Activated CD4-positive, alpha-beta T cell treated with anti-CD3 and anti-CD28 coated beads for 36 hours (primary cell): ENCODE data around the gene CCDC142. TPM values are rescaled to one million over a fixed set of nuclear protein-coding genes. Genes with fewer than 3 reads are reported as not detected.

Experiments
- ATAC-seq: fragments of 200-7000 bp; cut with Tn5 transposase; one replicate; pipeline ENCODE4 v1.10.0; 2021; ENCODE audit warnings: mild to moderate bottlenecking, moderate library complexity
- CTCF ChIA-PET: fragments of 350-600 bp; sonication (Branson Sonifier 250); formaldehyde crosslinking; loops from one replicate; lab custom pipeline; 2021; ENCODE audit warnings: antibody characterized with exemption; lab: Charles Lee
- POLR2A ChIA-PET: fragments of 350-600 bp; sonication (Branson Sonifier 250); formaldehyde crosslinking; loops from one replicate; lab custom pipeline; 2021; ENCODE audit warnings: antibody characterized with exemption, inconsistent platforms; lab: Charles Lee
- DNase-seq: peaks from one replicate; pipeline ENCODE4 v3.0.0-alpha.2; 2020
- H3K27ac Mint-ChIP-seq: one replicate; pipeline ENCODE4 v1.8.0; 2021; ENCODE audit warnings: mixed read lengths
- H3K27me3 Mint-ChIP-seq: one replicate; pipeline ENCODE4 v1.8.0; 2021; ENCODE audit warnings: mixed read lengths
- H3K36me3 Mint-ChIP-seq: one replicate; pipeline ENCODE4 v1.8.0; 2021; ENCODE audit warnings: low read depth, mixed read lengths
- H3K4me1 Mint-ChIP-seq: one replicate; pipeline ENCODE4 v1.8.0; 2021; ENCODE audit warnings: mixed read lengths
- H3K4me3 Mint-ChIP-seq: one replicate; pipeline ENCODE4 v1.8.0; 2021; ENCODE audit warnings: mild to moderate bottlenecking, moderate library complexity, mixed read lengths
- H3K9me3 Mint-ChIP-seq: one replicate; pipeline ENCODE4 v1.8.0; 2021; ENCODE audit warnings: low read depth, mixed read lengths
- intact Hi-C, 2 experiments: fragments of 100-400 bp; cut with DNase I in 1 of 2; cut with micrococcal nuclease in 1 of 2; formaldehyde crosslinking; loops; one replicate each; pipeline versions ENCODE4 v1.14.2 to v1.15.1; 2022 to 2024; cut with DNase I, micrococcal nuclease
- total RNA-seq, 2 experiments: library from RNA; stranded (reverse); gene quantifications; one replicate each; pipeline ENCODE4 v1.2.3, GENCODE V29; 2021

CCDC142 gene, protein sequence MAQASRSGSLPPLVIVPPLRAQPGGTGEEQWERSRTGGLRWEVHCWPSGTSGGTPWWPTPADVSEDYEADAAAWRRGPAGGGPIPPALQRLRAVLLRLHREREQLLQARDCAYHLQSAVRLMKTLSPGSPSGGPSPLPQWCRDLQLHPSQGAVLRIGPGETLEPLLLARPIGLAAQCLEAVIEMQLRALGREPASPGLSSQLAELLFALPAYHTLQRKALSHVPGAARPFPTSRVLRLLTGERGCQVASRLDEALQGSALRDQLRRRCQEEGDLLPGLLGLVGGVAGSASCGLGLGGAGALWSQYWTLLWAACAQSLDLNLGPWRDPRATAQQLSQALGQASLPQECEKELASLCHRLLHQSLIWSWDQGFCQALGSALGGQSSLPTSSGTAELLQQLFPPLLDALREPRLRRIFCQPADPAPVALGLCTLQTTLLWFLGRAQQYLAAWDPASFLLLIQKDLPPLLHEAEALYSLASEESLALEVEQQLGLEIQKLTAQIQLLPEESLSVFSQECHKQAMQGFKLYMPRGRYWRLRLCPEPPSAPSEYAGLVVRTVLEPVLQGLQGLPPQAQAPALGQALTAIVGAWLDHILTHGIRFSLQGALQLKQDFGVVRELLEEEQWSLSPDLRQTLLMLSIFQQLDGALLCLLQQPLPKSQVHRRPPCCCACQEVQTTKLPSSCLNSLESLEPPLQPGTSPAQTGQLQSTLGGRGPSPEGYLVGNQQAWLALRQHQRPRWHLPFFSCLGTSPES
- 10 to 100 TPM in 1 of 2 experiments, 1 to 10 TPM in 1; 9.7 to 13.2 TPM for total RNA-seq

DNA sequence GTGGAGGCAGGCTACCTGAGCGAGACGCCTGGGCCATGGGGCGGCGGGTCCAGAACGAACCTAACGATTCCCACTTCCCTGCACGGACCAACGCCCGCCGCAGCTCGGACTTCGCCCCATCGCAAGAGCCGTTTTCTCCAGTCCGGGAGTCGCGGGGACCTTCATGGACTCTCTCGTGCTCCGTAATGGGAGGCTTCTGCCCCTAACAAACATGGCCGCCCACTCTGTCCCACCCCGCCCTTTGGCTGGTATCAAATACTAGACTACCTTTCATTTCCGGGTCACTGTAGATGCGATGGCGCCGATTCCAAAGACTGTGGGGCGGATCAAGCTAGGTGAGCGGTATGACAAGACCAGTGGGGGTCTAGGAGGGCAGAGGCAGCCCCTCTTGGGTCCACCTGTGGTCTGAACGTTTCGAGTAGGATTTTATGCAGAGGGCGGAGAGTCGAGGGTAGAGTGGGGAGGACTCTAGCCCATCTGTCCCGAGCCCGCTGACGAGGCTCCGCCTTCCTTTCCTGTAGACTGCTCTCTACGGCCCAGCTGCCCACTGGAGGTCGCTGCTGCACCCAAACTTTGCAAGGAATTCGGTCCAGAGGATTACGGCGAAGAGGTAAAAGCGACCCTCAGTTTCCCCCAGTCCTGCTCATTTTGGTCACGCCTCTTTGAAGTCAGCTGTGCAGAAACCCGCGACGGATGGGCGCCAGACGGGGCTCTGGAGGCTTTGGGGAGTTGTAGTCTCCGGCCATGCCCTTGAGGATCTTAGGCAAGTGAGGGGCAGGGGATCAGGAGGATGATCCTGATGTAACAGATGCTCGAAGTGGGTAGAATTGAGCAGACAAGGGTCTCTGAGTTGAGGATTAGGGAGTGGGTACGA, at the start of gene CCDC142, which contains the start of gene TTC31:
CCDC142 (minus strand) TSS at position 198 of the 874 bp plus-strand sequence; CDS start at position 37, 161 bp downstream.
TTC31 (plus strand) TSS at position 281 of the 874 bp plus-strand sequence; CDS start at position 296, 15 bp downstream.
- H3K27me3 Mint-ChIP-seq: no peaks in the 10 kb centered on the region

DNA sequence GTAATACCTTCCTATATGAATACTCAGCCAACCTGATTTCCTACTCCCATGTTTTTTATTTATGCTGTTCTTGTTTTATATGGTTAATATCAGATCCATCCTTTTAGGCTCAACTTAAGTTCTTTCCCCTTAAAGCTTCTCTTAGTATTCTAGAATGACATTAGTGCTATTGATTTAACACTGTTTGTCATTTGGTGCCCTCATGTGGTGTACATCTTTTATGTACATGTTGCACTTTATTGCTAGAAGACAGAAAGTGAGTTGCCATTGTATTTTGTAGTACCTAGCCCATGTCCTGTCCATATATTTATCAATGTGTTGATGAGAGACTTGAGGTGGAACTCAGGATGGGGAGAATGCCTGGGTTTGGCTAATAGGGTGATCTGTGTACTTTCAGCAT, 49.4 kb upstream of the CCDC142 start:
- H3K4me3 Mint-ChIP-seq: peak overlapping the region; percentile 37
- no peak overlapping the region for H3K27ac Mint-ChIP-seq
- intact Hi-C loops: loop anchor here (1.0 to 5.0 kb wide), 4 partner anchors 35 to 282 kb away; partner anchors contain the start of gene LBX2 (in 1 of the 2)
- POLR2A ChIA-PET: no interaction called here
- CTCF ChIA-PET: interaction anchor here (0.6 to 4.9 kb wide), 15 partner anchors 9 to 282 kb away, joined by 3 to 33 read pairs (median 4); partner anchors contain the start of genes CCDC142, INO80B, MRPL53 and TTC31
- no peaks in the 10 kb centered on the region for H3K9me3 Mint-ChIP-seq
- no peak for ATAC-seq
- peaks cover 39% of the 10 kb centered on the region for H3K36me3 Mint-ChIP-seq
- DNase-seq: no peak
- H3K27me3 Mint-ChIP-seq: no peaks in the 10 kb centered on the region
- peaks cover 27% of the 10 kb centered on the region for H3K4me1 Mint-ChIP-seq

More for the DNA sequence above, at the start of gene CCDC142, which contains the start of gene TTC31:
- CTCF ChIA-PET: interaction anchor here (0.5 to 5.2 kb wide), 18 partner anchors 10 to 141 kb away, joined by 3 to 62 read pairs (median 4); partner anchors contain the start of genes AUP1, DQX1, HTRA2 and INO80B
- ATAC-seq (peak; percentile 95), DNase-seq (peak; percentile 96)
- POLR2A ChIA-PET: interaction anchor here (0.5 to 3.2 kb wide), 5 partner anchors 10 to 169 kb away, joined by 3 to 18 read pairs (median 6); partner anchors contain the start of genes AUP1, HTRA2, INO80B and MRPL53
- Mint-ChIP-seq H3K9me3 (no peaks in the 10 kb centered on the region), H3K36me3 (peaks cover 17% of the 10 kb centered on the region), H3K4me1 (peaks cover 31% of the 10 kb centered on the region), H3K4me3 (peak within 1 kb of the TSS; percentile 90), H3K27ac (peak within 1 kb of the TSS; percentile 99)
- intact Hi-C loops: loop anchor here (1.0 to 2.0 kb wide), 15 partner anchors 11 to 1098 kb away; partner anchors contain the start of genes AUP1 (in 2 of the 2), C2orf81 (in 2 of the 2), DOK1 (in 2 of the 2) and HTRA2 (in 2 of the 2)

DNA sequence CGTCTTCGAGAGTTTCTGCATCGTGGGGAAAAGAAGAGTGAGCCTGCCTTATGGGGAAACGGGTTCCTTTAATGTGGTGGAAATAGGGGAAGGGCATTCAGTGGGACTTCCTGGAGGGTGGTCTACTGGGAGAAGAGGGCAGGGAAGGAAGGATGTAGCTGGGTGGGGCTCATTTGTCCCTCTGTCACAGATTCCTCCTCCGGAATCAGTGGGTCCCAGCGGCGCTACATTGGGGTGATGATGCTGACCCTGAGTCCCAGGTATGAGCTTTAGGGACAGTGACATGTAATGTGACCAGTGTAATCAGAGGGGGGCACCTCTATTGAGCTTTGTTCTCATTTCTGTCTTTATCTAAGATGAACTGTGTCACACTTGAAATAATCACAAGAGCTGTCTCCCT, 48.9 kb upstream of the CCDC142 start:
- ChIA-PET CTCF (interaction anchor here (0.6 to 4.9 kb wide), 16 partner anchors 12 to 282 kb away, joined by 3 to 33 read pairs (median 4); partner anchors contain the start of genes CCDC142, INO80B, MRPL53 and TTC31), POLR2A (interaction anchor here (0.6 kb wide), 1 partner anchor 784 kb away, joined by 6 read pairs; no protein-coding TSS in a partner anchor)
- Mint-ChIP-seq H3K4me1 (peaks cover 31% of the 10 kb centered on the region), H3K27me3 (no peaks in the 10 kb centered on the region), H3K4me3 (no peak overlapping the region), H3K27ac (no peak overlapping the region), H3K36me3 (peaks cover 44% of the 10 kb centered on the region), H3K9me3 (no peaks in the 10 kb centered on the region)
- DNase-seq: no peak
- intact Hi-C loops: loop anchor here (1.0 to 5.0 kb wide), 5 partner anchors 17 to 281 kb away; partner anchors contain the start of gene LBX2 (in 1 of the 2)
- ATAC-seq: no peak

DNA sequence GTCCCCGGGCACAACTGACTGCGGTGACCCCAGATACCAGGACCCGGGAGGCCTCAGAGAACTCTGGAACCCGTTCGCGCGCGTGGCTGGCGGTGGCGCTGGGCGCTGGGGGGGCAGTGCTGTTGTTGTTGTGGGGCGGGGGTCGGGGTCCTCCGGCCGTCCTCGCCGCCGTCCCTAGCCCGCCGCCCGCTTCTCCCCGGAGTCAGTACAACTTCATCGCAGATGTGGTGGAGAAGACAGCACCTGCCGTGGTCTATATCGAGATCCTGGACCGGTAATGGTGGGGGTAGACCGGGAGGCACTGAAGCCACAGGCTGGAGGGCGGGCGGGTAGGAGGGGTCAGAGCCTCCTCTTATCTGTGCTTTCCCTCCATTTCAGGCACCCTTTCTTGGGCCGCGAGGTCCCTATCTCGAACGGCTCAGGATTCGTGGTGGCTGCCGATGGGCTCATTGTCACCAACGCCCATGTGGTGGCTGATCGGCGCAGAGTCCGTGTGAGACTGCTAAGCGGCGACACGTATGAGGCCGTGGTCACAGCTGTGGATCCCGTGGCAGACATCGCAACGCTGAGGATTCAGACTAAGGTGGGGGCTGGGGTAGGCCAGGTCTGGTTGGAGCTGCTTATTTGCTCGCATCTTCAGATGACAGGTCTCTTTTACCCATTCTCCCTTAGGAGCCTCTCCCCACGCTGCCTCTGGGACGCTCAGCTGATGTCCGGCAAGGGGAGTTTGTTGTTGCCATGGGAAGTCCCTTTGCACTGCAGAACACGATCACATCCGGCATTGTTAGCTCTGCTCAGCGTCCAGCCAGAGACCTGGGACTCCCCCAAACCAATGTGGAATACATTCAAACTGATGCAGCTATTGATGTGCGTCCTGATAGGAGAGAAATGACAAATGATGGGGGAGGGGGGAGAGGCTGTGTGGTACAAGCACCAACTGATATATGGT, 47.7 kb upstream of the CCDC142 start:
- intact Hi-C loops: loop anchor here (2.0 to 5.0 kb wide), 4 partner anchors 18 to 198 kb away; partner anchors contain the start of gene LBX2 (in 1 of the 2)
- peak overlapping the region; percentile 85 for H3K27ac Mint-ChIP-seq
- H3K4me3 Mint-ChIP-seq: peak overlapping the region; percentile 100
- no peaks in the 10 kb centered on the region for H3K27me3 Mint-ChIP-seq
- DNase-seq (peak; percentile 68), ATAC-seq (peak; percentile 40)
- H3K4me1 Mint-ChIP-seq: peaks cover 35% of the 10 kb centered on the region
- POLR2A ChIA-PET: interaction anchor here (0.6 to 1.7 kb wide), 6 partner anchors 15 to 75 kb away, joined by 3 to 11 read pairs (median 4); partner anchors contain the start of genes CCDC142, INO80B, TTC31 and WBP1
- CTCF ChIA-PET: interaction anchor here (0.6 to 4.9 kb wide), 10 partner anchors 15 to 123 kb away, joined by 3 to 33 read pairs (median 4); partner anchors contain the start of genes CCDC142, INO80B, SEMA4F and TTC31
- no peaks in the 10 kb centered on the region for H3K9me3 Mint-ChIP-seq
- peaks cover 54% of the 10 kb centered on the region for H3K36me3 Mint-ChIP-seq

DNA sequence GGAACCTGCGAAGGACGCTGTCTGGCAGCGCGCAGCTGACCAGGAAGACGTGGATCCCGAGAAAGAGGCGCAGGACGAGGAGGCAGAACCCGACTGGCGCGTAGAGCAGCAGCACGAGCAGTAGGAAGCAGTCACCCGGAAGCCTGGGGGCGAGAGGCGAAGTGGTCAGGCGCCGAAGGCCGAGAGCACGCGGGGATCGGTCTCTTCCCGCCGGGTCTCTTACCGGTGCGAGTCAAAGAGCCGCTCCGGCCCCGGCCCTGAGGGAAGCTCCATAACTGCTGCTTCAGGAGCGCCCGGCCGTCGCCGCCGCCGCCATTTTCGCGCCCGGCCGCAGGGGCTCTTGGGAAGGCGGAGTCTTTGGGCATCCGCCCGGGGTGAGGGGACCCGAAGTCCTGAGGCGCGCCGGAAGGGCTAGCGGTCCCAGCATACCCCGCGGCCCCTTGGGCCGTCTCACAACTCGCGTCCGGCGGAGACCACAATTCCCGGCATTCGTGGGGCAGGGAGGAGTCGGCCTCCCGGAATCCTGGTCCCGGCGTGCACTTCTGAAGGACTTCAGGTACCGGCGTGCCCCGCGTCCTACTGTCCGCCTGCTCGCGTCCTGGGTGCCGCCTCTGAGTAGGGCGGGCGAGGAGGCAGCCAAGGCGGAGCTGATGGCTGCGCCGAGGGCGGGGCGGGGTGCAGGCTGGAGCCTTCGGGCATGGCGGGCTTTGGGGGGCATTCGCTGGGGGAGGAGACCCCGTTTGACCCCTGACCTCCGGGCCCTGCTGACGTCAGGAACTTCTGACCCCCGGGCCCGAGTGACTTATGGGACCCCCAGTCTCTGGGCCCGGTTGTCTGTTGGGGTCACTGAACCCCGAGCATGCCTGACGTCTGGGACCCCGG, 46.8 kb upstream of the CCDC142 start, which contains the start of the genes AUP1 and HTRA2:
AUP1 (minus strand) TSS at position 350 of the 882 bp plus-strand sequence; CDS start at position 273, 77 bp downstream.
HTRA2 (plus strand) TSS at position 577 of the 882 bp plus-strand sequence; CDS start at position 651, 74 bp downstream.
- Mint-ChIP-seq H3K27ac (peak within 1 kb of the TSS; percentile 98), H3K9me3 (no peaks in the 10 kb centered on the region), H3K4me3 (peak within 1 kb of the TSS; percentile 100), H3K4me1 (peaks cover 35% of the 10 kb centered on the region), H3K36me3 (peaks cover 54% of the 10 kb centered on the region), H3K27me3 (no peaks in the 10 kb centered on the region)
- peak; percentile 90 for ATAC-seq
- intact Hi-C loops: loop anchor here (1.0 to 5.0 kb wide), 14 partner anchors 19 to 792 kb away; partner anchors contain the start of genes DOK1 (in 2 of the 2), MRPL53 (in 2 of the 2), PCGF1 (in 2 of the 2) and TTC31 (in 2 of the 2)
- CTCF ChIA-PET: interaction anchor here (0.5 to 4.9 kb wide), 7 partner anchors 12 to 119 kb away, joined by 3 to 33 read pairs (median 3); partner anchors contain the start of genes CCDC142, INO80B, TTC31 and WBP1
- peak; percentile 97 for DNase-seq
- POLR2A ChIA-PET: interaction anchor here (0.6 to 1.7 kb wide), 5 partner anchors 14 to 75 kb away, joined by 3 to 11 read pairs (median 4); partner anchors contain the start of genes CCDC142, INO80B, TTC31 and WBP1

DNA sequence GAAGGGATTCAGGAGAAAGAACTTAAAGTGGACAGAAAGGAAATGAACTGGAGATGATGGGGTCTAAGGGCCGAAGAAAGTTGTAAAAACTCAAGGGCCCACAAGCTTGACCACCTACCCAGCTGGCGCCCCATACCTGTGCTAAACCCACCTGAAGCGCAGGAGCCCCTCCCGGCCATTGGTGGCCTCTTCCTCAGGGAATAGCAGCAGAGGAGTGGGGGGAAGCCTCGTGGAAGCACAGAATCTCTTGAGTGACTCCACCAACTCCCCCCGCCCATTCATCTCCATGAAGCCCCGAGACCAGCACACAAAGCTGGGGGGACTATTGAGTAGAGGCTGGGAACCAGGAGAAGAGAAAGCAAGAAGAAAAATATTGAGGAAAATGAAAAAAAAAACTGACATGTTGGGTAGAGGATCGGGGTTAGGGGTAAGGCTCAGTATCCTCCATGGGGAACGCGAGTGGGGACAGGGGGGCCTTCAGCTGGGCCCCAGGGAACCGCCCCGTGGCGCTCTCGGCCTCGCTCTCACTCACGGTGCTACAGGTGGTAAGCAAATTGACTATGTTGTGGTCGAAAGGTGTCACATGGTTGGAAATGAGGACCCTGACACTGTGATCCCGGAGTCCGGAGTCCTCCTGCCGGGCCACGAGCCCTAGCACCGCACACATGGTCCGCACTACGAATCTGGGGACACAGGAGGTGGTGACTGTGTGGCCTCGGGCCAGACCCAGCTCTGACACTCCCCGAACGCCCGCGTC, 46.0 kb upstream of the CCDC142 start:
- H3K4me3 Mint-ChIP-seq: peak overlapping the region; percentile 100
- POLR2A ChIA-PET: interaction anchor here (0.7 to 1.7 kb wide), 2 partner anchors 70 to 74 kb away, joined by 4 to 11 read pairs; partner anchors contain the start of genes INO80B and WBP1
- H3K9me3 Mint-ChIP-seq: no peaks in the 10 kb centered on the region
- H3K27me3 Mint-ChIP-seq: no peaks in the 10 kb centered on the region
- H3K36me3 Mint-ChIP-seq: peaks cover 54% of the 10 kb centered on the region
- intact Hi-C loops: loop anchor here (1.0 kb wide), 10 partner anchors 21 to 791 kb away; partner anchors contain the start of genes DOK1 (in 2 of the 2), MRPL53 (in 2 of the 2), PCGF1 (in 2 of the 2) and TTC31 (in 2 of the 2)
- peak overlapping the region; percentile 98 for H3K27ac Mint-ChIP-seq
- DNase-seq (peak; percentile 59), ATAC-seq (peak; percentile 2)
- CTCF ChIA-PET: interaction anchor here (0.5 to 4.9 kb wide), 6 partner anchors 11 to 120 kb away, joined by 3 to 33 read pairs (median 3); partner anchors contain the start of genes CCDC142 and TTC31
- H3K4me1 Mint-ChIP-seq: peaks cover 35% of the 10 kb centered on the region

DNA sequence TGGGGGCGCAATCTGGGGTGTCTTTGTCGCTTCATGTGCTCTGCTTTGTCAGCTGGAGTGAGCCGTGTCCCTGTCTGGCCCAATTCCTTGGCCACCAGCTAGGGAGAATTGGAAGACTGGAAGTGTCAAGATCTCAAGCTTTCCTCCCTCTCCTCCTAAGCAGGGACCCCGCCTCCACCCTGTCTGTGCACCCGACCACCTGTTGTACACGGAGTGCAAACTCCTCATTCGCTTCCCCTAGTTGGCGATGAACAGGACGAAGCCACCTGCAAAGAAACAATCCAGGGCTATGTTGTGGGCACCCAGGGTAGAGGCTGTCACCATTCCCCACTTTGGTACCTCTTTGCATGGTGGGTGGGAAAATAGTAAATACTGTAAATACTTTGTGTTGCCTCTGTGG, 44.9 kb upstream of the CCDC142 start:
- ATAC-seq (no peak), DNase-seq (no peak)
- Mint-ChIP-seq H3K36me3 (peaks cover 54% of the 10 kb centered on the region), H3K4me1 (peaks cover 35% of the 10 kb centered on the region), H3K4me3 (peak overlapping the region; percentile 100), H3K27me3 (no peaks in the 10 kb centered on the region), H3K9me3 (no peaks in the 10 kb centered on the region), H3K27ac (peak overlapping the region; percentile 44)
- ChIA-PET CTCF (no interaction called here), POLR2A (no interaction called here)
- intact Hi-C loops: no loop called here
